PC-9 (cell line): ENCODE measurements around the gene NVL. TPM values are rescaled to one million over a fixed set of nuclear protein-coding genes. Genes with fewer than 3 reads are reported as not detected.
A peak's percentile ranks its signal among the peaks of the same experiment; 100 is the strongest.

Source experiments
- BruUV-seq: library from RNA; stranded (reverse); fragments of 400-500 nt; replicated peaks from 2 replicates; lab custom pipeline; 2021; lab: Mats Ljungman, UMichigan
- CTCF ChIA-PET: fragments of 300-600 bp; sonication (Branson Sonifier 250); formaldehyde crosslinking; loops from one replicate; lab custom pipeline; 2022; ENCODE audit warnings: antibody characterized with exemption; lab: Charles Lee
- POLR2A ChIA-PET: fragments of 300-600 bp; sonication (Branson Sonifier 250); formaldehyde crosslinking; loops from one replicate; lab custom pipeline; 2022; ENCODE audit warnings: antibody characterized with exemption; ENCODE audit not compliant: unreplicated experiment; lab: Charles Lee
- DNase-seq, 2 experiments: peaks; one replicate each; pipeline versions ENCODE4 v3.0.0 to v3.0.0-alpha.2; 2015 to 2022; ENCODE audit warnings: mixed read lengths in 1 of 2
- H2AFZ ChIP-seq: fragments of 200-600 bp; sonication (generic); 2 replicates; pipeline ENCODE4 v1.8.1; 2017; ENCODE audit warnings: antibody characterized with exemption
- H3F3A ChIP-seq: fragments of 200-600 bp; sonication (generic); 2 replicates; pipeline ENCODE4 v1.8.1; 2017; ENCODE audit warnings: antibody characterized with exemption, mild to moderate bottlenecking, low read depth; ENCODE audit not compliant: insufficient read depth
- H3K27ac ChIP-seq: fragments of 200-600 bp; sonication (generic); 2 replicates; pipeline ENCODE4 v1.6.1; 2016; ENCODE audit warnings: mixed run types
- H3K27me3 ChIP-seq: fragments of 200-600 bp; sonication (generic); 2 replicates; pipeline ENCODE4 v1.6.1; 2016; ENCODE audit warnings: low read depth, mixed run types; ENCODE audit not compliant: insufficient read depth
- H3K36me3 ChIP-seq: fragments of 200-600 bp; sonication (generic); 2 replicates; pipeline ENCODE4 v1.6.1; 2016; ENCODE audit warnings: low read depth, mixed run types
- H3K4me1 ChIP-seq: fragments of 200-600 bp; sonication (generic); replicated peaks from 2 replicates; pipeline ENCODE4 v1.6.1; 2016; ENCODE audit warnings: mixed run types; ENCODE audit not compliant: insufficient read depth
- H3K4me2 ChIP-seq: fragments of 200-600 bp; sonication (generic); 2 replicates; pipeline ENCODE4 v1.6.1; 2017; ENCODE audit warnings: mixed run types
- H3K4me3 ChIP-seq: fragments of 200-600 bp; sonication (generic); 2 replicates; pipeline ENCODE4 v1.6.1; 2016; ENCODE audit warnings: mixed run types
- H3K79me2 ChIP-seq: fragments of 200-600 bp; sonication (generic); 2 replicates; pipeline ENCODE4 v1.6.1; 2017; ENCODE audit warnings: low read depth, mixed run types
- H3K9me2 ChIP-seq: fragments of 200-600 bp; sonication (generic); 2 replicates; pipeline ENCODE4 v1.8.1; 2017; ENCODE audit warnings: mild to moderate bottlenecking; ENCODE audit not compliant: insufficient read depth
- H3K9me3 ChIP-seq: fragments of 200-600 bp; sonication (generic); 2 replicates; pipeline ENCODE4 v1.8.1; 2016; ENCODE audit warnings: low read depth; ENCODE audit not compliant: insufficient read depth
- H4K20me1 ChIP-seq: fragments of 200-600 bp; sonication (generic); 2 replicates; pipeline ENCODE4 v1.8.1; 2017; ENCODE audit not compliant: insufficient read depth
- CTCF ChIP-seq: fragments of 200-600 bp; sonication (generic); conservative IDR thresholded peaks from 2 replicates; pipeline ENCODE4 v1.6.1; 2017; ENCODE audit warnings: mixed run types, antibody characterized with exemption, mild to moderate bottlenecking, moderate library complexity
- EZH2 ChIP-seq: fragments of 200-600 bp; sonication (generic); IDR thresholded peaks from 2 replicates; pipeline ENCODE4 v1.8.0; 2017; ENCODE audit warnings: antibody characterized with exemption, low read depth
- intact Hi-C: fragments of 100-400 bp; cut with micrococcal nuclease; formaldehyde crosslinking; loops from one replicate; pipeline ENCODE4 v1.10.0; 2022; ENCODE audit not compliant: unreplicated experiment
- total RNA-seq: library from RNA; stranded (reverse); gene quantifications from 2 replicates; pipeline ENCODE4 v1.2.3, GENCODE V29; 2021

NVL gene
- total RNA-seq, 1 experiment from 2014 or later, result 36.1 TPM

GRCh38 chr1:224368409-224368808, 38.4 kb upstream of the NVL start:
- DNase-seq, result no peak
- CTCF ChIA-PET, result no interaction called here
- no peaks in the 10 kb centered on the region for H4K20me1 ChIP-seq

GRCh38 chr1:224359207-224359606, 29.2 kb upstream of the NVL start:
- Histone ChIP-seq H2AFZ (no peak overlapping the region), H3K9me2 (no peaks in the 10 kb centered on the region), H4K20me1 (peaks cover 4% of the 10 kb centered on the region; the same call in 1 of the 2 replicates), H3K36me3 (no peaks in the 10 kb centered on the region), H3K4me2 (peak overlapping the region; percentile 89; the same call in 1 of the 2 replicates), H3K4me1 (peaks cover 14% of the 10 kb centered on the region), H3K79me2 (peaks cover 71% of the 10 kb centered on the region), H3K9me3 (no peaks in the 10 kb centered on the region), H3F3A (peaks cover 5% of the 10 kb centered on the region; the same call in 1 of the 2 replicates), H3K27me3 (no peaks in the 10 kb centered on the region), H3K4me3 (no peak overlapping the region), H3K27ac (no peak overlapping the region)
- CTCF ChIA-PET, result no interaction called here
- no peak for DNase-seq
- intact Hi-C loops, result no loop called here
- TF ChIP-seq EZH2, result no peak
- TF ChIP-seq CTCF, result no peak
- POLR2A ChIA-PET, result no interaction called here
- BruUV-seq, result no TSS peak

More at GRCh38 chr1:224368409-224368808, 38.4 kb upstream of the NVL start:
- intact Hi-C loops, result no loop called here
- H2AFZ ChIP-seq, result no peak overlapping the region
- 0 out of 2 replicates have a peak, but pooled peaks cover 3% of the 10 kb centered on the region for H3F3A ChIP-seq
- TF ChIP-seq CTCF, result no peak
- TF ChIP-seq EZH2, result no peak
- no peaks in the 10 kb centered on the region for H3K9me2 ChIP-seq
- no peaks in the 10 kb centered on the region for H3K27me3 ChIP-seq
- H3K4me1 ChIP-seq, result no peaks in the 10 kb centered on the region
- BruUV-seq, result no TSS peak
- H3K79me2 ChIP-seq, result peaks cover 32% of the 10 kb centered on the region
- H3K4me2 ChIP-seq, result no peak overlapping the region
- POLR2A ChIA-PET, result no interaction called here
- no peak overlapping the region for H3K27ac ChIP-seq
- peaks cover 31% of the 10 kb centered on the region for H3K36me3 ChIP-seq
- no peak overlapping the region for H3K4me3 ChIP-seq
- H3K9me3 ChIP-seq, result no peaks in the 10 kb centered on the region

GRCh38 chr1:224358237-224358636, 28.3 kb upstream of the NVL start:
- TF ChIP-seq EZH2 (no peak), CTCF (no peak)
- H3K27me3 ChIP-seq, result no peaks in the 10 kb centered on the region
- H3K4me1 ChIP-seq, result peaks cover 14% of the 10 kb centered on the region
- H3F3A ChIP-seq, result peaks cover 5% of the 10 kb centered on the region; the same call in 1 of the 2 replicates
- peaks cover 4% of the 10 kb centered on the region; the same call in 1 of the 2 replicates for H4K20me1 ChIP-seq
- H3K9me3 ChIP-seq, result no peaks in the 10 kb centered on the region
- no peaks in the 10 kb centered on the region for H3K36me3 ChIP-seq
- ChIA-PET CTCF (no interaction called here), POLR2A (interaction anchor here (0.6 kb wide), 2 partner anchors 78 to 245 kb away, joined by 4 to 7 read pairs; no protein-coding TSS in a partner anchor)
- no peak overlapping the region for H3K27ac ChIP-seq
- peak overlapping the region; percentile 89 for H3K4me2 ChIP-seq
- peak overlapping the region; percentile 64 for H3K4me3 ChIP-seq
- intact Hi-C loops, result no loop called here
- TSS peak; percentile 58 for BruUV-seq
- no peaks in the 10 kb centered on the region for H3K9me2 ChIP-seq
- peaks cover 61% of the 10 kb centered on the region for H3K79me2 ChIP-seq
- H2AFZ ChIP-seq, result peak overlapping the region; percentile 91; the same call in 1 of the 2 replicates
- no peak for DNase-seq
